ENCODE measurements around the gene CNTNAP2.

DNA sequence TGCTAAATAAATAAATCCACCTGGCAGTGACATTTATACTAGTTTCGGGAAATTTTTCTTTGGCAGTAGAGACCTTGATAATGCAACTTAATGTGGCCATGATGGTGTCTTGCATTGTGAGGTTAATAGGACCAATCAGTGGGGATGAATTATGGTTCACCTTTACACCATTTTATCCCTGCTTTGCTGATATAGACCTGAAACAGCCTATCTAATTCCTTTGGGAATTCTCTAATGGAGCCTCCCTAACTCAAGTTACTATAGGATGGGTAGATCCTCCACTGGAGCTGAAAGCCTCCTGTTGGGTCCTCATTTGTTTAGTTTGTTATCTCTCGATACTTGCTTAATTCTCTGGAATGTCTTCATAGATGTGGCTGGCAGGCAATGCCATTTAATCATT lies 276.7 kb downstream of the CNTNAP2 start:
- TF ChIP-seq GATA2 (IDR thresholded peaks at IDR 0.05; ENCODE audit: low read depth, low read length), result no peak
- no peak for TF ChIP-seq GATA3 (IDR thresholded peaks at IDR 0.05; ENCODE audit: low read depth, low read length)
